HG03575 (cell line): ENCODE results near the gene S100P.
"Not testable (repeated sequence)": the region's sequence is repeated elsewhere in the genome, so short reads cannot be mapped to it uniquely, and the experiment has no call there.

Source experiments
- ATAC-seq: cut with Tn5 transposase; IDR thresholded peaks from one replicate; pipeline ENCODE4 v1.9.1; 2021; ENCODE audit not compliant: unreplicated experiment, insufficient number of reproducible peaks, low FRiP score; ENCODE audit errors: extremely low read depth

S100P gene

GRCh38 chr4:6693231-6694176, at the start of gene S100P:
Gene S100P, plus strand, starts transcription at chr4:6693878. Its CDS starts 55 bp downstream, at chr4:6693933.
- no peak for ATAC-seq

GRCh38 chr4:6644792-6645530, 48.7 kb upstream of the S100P start:
- ATAC-seq: no peak

GRCh38 chr4:6647169-6647568, 46.5 kb upstream of the S100P start:
- ATAC-seq: no peak

GRCh38 chr4:6647582-6648230, 46.0 kb upstream of the S100P start:
- ATAC-seq: no peak

- ATAC-seq: no peak
Measured at GRCh38 chr4:6649216-6649615, 44.5 kb upstream of the S100P start.

GRCh38 chr4:6654211-6654610, 39.5 kb upstream of the S100P start:
- not testable (repeated sequence) for ATAC-seq

- ATAC-seq: not testable (repeated sequence)
Measured at GRCh38 chr4:6655291-6655690, 38.4 kb upstream of the S100P start.

GRCh38 chr4:6655924-6656323, 37.8 kb upstream of the S100P start:
- no peak for ATAC-seq

GRCh38 chr4:6657242-6658208, 36.2 kb upstream of the S100P start:
- no peak for ATAC-seq

- ATAC-seq: no peak
Measured at GRCh38 chr4:6658209-6658595, 35.5 kb upstream of the S100P start.

- no peak for ATAC-seq
Measured at GRCh38 chr4:6658597-6659075, 35.0 kb upstream of the S100P start.

- ATAC-seq: no peak
Measured at GRCh38 chr4:6659897-6660296, 33.8 kb upstream of the S100P start.

- ATAC-seq: no peak
Measured at GRCh38 chr4:6660430-6660829, 33.2 kb upstream of the S100P start.

- ATAC-seq: no peak
Measured at GRCh38 chr4:6662591-6662990, 31.1 kb upstream of the S100P start.

GRCh38 chr4:6663596-6664393, 29.9 kb upstream of the S100P start:
- no peak for ATAC-seq

- no peak for ATAC-seq
Measured at GRCh38 chr4:6665320-6665654, 28.4 kb upstream of the S100P start.

- no peak for ATAC-seq
Measured at GRCh38 chr4:6668391-6668790, 25.3 kb upstream of the S100P start.

- ATAC-seq: no peak
Measured at GRCh38 chr4:6671648-6672047, 22.0 kb upstream of the S100P start.
